NCI-H128 (cell line): ENCODE data around the gene AMBP.
"Not testable (repeated sequence)": the region's sequence is repeated elsewhere in the genome, so short reads cannot be mapped to it uniquely, and the experiment has no call there.

Source experiments
- DNase-seq: peaks from one replicate; lab custom pipeline; 2025; ENCODE audit not compliant: unreplicated experiment; lab: John Stamatoyannopoulos, UW

AMBP gene

DNA sequence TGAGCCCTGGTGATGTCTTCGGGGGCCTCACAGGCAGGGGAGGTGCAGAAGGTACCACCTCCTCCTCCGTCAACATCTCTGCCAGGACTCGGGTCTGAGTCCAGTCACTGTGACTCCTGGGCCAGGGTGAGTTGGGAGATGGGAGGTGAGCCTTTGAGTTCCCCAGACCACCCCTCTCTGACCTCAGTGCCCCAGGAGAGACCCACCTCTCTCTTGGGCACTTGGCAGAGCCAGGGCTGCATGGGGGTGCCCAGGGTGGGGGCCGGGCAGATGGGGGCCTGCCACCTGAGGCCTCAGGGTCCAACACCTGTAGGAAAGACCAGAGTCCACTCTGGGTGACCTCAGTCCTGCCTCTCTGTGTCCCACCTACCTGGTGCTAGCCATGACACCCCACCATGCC, 14.2 kb upstream of the AMBP start:
- DNase-seq: no peak

DNA sequence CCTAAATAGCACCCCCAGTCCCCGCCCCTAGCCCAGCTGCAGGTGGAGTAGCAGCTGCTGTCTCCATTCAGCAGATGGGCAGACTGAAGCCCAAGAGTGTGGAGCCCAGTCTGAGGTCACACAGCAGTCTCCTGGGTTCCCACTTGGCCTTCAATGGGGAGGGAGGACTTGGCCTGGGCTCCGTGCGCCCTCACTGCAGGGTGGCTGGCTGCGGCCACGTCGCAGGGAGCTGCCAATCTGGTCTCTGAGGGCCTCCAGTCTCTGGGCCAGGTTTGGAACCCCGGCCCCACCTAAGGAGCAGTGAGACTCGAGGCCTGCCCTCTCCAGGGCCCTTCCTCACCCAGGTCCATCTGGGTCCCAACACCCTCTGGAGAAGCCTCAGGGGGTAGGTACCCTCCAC, 13.6 kb upstream of the AMBP start:
- no peak for DNase-seq

DNA sequence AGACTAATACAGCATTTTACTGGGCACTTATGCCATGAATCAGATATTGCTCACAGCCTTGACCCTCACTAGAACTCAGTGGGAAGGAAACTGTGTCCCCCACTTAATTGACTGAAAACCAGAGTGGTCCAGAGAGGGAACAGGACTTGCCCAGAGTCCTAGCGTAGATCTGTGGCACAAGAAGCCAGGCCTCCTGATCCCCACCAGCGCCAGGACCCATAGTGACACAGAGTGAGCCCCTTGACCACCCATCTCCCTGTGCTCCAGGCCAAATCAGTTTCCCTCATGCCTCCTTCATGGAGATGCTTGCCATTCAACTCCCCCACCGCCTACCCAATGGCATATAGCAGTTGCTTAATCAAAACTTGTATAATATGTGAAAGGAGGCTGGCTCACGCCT, 12.7 kb upstream of the AMBP start:
- no peak for DNase-seq

DNA sequence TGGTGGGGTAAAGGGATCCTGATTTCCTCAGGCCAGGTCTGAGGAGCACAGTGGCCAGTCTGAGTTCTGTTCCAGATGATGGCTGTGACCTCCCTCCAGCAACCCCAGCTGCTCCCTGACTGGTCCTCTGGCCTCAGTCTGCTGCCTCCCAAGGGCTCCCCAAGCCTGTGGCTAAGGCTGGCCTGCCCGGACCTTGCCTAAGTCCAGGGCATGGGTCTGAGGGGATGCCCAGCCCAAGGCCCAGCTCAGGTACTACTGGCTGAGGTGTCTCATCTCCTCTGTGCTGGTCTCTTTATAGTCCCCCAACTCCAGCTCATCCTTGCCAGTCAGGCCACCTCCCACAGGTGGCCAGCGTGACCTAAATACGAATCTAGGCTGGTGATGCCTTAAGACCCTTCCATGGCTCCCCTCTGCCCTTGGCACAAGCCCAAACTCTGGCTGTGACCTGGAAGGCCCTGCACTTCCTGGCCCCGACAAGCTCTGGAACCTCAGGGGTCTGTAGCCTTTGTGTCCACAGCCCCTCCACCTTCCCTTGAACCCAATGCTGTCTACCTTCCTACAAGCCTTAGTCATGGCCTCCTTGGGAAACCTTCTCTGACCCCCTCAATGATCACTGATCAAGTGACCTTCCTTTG, 11.2 kb upstream of the AMBP start:
- DNase-seq: no peak

DNA sequence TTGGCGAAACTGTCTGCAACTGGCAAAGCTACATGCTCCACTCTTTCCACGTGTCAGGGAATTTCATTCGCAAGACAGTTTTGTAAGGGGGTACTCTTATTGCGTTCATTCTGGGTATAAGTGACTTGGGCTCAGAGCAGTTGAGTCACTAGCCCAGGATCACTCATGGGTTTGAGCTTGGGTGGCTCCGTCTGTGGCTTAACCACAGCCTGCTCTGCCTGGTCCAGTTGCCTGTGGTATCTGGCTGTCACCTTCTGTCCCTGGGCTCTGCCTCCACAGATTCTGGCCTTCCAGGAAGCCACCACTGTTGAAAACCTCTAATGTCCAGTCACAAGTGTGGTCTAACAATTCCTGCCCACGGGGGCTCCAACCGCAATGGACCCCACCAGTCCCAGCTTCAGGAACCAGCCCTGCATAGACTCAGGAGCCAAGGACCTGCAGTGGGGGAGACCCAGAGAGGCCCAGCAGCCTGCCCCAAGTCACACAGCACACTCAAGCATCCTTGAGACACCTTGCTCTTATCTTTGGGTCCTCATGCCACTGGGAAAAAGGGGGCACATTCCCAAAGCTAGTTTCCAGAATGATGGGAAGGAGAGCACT, 10.6 kb upstream of the AMBP start:
- DNase-seq: no peak

DNA sequence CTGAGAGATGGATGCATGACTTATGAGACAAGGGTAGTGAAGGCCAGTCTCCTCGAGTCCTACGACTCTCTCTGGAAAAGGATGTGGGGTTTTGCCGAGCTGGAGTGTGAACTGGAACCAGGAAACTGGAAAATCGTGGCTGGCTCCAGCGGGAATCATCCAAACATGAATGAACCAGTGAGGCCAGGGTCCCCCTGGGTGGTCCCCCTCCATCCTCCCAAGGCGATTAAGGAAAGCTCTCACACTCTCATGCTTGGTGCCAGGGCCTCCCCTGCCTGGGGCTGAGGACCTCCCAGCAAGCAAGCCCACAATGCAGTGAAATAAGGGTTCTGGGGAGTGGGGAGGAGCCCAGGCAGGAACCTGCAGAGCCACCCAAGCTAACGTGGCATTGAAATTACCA, 9.6 kb upstream of the AMBP start:
- DNase-seq: no peak

DNA sequence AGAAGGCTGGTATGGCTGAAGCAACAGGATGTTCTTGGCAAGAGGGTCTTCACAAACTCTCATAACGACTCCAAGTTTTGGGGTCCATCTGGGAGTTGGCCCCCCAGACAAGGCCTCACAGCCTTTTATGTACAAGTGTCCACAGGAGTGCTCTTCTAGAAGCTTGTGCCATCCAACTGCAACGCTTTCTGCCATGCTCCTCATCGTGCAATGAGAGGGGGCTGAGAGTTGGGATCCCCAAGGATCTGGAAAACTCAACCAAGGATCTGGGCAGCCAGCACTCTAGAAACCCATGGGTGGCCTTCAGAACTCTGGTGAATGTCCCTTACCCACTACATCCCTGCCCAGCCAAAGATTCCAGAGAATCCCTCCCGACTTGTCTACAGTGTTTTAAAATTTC, 8.5 kb upstream of the AMBP start:
- DNase-seq: no peak

DNA sequence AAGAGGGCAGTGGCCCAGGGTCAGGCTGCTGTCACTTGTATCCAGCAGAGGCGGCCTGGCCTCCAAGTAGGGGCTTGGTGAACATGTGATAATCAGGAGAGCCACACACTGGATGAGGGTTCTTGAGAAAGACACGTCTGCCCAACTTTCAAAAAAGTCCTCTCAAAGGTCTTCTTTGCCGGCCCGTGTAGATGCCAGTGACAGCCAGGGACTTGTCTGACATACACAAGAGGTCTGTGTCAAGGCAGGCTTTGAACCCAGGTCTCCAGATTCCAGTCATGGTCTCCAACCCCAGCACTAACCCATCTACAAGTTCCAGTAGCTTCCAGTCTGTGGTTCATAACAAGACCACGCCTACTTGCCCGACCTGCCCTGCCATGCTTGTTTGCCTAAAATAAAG, 7.9 kb upstream of the AMBP start:
- no peak for DNase-seq

DNA sequence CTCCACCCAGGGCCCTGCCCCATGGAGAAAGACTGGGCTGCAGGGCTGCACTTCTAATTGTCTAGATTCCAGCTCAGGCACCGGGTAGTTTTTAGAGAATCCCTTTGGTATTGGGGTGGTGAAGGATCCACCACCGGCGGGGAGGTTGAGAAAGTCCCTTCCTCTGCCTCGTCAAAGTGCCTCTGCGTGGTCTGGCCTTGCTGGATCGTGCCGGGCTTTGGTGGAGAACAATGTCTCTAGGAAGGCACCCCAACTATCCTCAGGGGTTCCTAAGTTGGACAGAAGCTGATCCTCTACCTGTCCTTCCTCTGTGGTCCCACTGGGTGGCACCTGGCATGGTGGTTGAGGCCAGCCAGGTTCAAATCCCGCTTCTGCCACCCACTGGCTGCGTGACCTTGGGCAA, 7.3 kb upstream of the AMBP start:
- DNase-seq: no peak

DNA sequence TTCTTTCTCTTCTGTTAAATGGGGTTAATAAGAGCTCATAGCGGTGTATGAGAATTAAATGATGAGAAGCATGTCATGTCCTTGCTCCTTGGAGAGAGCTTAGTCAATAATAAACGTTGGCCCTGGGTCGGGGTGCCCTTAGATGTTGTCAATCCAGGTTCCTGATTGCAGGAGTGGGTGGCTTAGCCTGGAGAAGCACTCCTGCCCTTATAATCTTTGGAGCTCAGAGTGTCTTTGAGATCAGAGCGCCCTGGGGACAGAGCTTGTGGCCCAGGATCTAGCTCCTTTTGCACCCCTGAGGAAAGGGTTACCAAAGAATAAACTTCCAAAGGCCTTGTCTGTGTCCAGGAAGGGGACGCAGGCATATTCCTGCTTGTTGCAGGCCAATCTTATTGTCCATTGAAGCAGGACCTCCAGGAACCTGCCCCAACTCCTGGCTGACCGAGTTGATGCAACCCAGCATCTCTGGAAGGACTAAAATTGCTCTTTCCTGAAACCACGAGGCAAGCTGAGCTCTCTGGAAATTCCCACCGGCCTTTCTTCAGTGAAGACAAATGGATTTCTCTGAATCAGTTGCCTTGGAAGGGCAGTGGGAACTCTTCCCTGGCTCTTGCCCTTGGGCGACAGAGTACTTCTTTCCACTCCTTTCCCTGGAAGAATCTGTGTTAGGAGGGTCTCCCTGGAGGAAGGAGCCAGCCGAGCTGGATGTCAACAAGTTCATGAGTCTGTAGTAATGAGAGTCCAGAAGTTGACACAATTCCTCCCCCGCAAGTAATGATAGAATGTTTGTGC, 6.4 kb upstream of the AMBP start:
- DNase-seq: no peak

DNA sequence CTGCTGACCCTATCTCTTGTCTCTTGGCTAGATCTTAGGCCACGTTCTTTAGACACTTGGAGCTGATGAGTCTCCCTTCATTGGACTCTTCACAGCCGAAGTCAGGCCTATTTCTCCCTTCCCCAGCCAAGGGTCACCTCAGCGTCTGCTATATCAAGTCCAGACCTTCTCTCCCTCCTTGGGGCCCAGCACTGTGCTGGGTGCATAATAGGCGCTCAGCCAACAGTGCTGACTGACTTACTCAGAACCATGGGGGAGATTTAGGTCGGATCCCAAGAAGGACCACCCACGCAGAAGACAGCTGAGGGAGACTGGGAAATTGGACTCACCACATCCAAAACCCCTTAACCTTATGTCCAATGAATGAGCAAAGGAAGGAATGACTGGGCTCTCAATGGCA, 5.6 kb upstream of the AMBP start:
- DNase-seq: no peak

DNA sequence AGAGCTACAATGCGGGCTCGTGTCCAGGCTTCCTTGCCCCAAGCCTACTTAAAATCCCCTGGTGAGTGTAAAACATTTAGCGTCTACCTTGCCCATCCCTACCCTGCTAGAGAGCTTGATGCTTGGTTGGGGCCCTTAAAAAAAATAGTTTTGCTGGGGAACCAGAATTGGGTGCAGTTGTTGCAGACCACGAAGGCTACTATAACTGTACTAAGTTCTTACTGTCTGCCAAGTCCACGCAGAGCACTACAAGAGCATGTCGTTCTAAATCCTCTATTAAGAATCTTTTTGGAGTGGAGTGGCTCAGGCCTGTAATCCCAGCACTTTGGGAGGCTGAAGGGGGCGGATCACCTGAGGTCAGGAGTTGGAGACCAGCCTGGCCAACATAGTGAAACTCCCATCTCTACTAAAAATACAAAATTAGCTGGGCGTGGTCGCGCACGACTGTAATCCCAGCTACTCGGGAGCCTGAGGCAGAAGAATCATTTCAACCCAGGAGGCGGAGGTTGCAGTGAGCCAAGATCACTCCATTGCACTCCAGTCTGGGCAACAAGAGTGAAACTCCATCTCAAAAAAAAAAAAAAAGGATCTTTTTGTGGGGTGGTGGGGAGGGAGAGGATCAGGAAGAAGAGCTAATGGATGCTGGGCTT, 4.8 kb upstream of the AMBP start:
- not testable (repeated sequence) for DNase-seq

DNA sequence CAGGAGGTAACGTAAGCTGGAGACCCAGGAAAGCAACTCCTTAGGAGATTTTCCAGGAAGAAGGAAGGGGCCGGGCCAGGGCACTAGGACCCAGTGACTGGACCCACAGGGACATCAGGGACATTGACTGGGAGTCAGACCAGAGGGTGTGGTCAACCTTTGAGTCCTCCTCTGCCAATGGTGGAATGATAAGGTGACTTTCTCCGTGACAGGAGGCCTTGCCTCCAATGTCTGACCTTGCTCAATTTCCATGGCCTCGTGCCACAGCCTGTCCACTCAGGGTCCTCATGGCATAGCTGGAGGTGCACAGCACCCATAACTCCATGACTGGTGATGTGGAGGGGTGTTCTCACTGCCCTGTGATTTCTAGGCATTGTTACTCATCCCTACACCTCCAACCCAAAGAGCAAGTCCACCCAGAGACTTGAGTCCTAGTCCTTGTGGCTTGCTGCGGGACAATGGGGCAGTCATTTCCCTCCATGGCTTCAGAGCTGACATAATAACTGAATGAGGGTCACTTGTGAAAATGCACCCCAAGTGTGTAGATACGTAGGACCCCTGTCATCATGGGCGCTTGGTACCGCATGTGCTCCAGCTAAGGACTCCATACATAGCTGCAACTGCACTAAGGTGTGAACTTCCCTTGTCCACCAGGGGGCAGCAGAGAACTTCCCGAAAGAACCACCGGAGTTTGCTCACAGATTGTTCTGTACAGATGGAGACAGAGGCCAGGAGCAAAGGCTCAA, 4.1 kb upstream of the AMBP start:
- DNase-seq: peak; percentile 79

DNA sequence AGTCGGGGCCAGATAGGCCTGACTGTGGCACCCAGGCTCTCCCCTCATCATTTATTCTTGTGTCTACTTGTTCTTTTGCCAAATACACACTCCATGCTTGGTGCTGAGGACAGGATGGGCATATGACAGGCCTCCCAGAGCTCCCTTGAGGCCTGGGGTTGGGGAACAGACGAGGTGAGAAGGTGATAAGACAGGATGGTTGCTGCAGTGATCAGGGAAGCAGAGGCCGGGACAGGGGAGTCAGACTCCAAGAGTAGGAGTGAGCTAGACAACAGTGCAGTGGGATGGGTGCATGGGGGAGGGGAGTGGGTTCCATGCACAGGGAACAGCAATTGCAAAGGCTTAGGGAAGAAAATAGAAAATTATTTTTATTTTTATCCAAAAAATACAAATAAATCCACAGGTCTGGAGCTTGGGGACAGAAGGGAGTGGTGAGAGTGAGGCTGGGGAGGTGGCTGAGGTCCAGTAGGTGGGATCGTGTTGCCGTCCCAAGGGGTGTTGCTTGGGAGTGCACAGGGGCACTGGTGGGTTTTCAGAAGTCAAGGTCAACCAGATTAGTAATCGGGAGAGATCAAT, 3.4 kb upstream of the AMBP start:
- no peak for DNase-seq

DNA sequence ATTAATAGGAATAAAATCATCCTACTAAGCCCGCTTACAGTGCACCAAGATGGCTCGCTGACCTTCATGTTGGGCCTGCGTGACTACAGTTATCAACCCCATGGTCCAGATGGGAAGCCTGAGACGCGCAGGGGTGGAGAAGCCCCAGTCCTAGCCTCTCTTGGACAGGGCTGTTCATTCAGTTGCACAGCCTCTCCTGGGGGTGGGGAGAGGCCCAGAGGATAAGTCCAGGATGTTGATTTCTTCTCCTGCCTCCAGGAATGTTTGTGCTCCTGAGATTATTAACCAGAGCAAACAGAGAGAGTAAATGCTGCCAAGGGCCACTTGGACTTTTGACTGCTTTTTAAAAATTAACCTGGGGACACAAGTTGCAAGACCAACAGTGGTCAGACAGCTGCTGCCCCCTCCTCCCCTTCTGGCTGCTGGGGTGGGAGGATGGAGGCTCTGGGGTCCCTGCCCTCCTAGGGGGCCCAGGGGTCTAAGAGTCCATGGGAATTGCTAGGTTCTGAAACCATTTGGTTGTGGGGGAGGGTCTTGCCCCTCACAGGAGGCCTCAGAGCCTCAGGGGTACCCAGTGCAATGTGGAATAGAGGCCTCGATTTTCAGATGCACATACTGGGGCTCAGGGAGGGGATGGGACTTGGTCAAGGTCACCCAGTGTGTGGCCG, 2.8 kb upstream of the AMBP start:
- DNase-seq: no peak

DNA sequence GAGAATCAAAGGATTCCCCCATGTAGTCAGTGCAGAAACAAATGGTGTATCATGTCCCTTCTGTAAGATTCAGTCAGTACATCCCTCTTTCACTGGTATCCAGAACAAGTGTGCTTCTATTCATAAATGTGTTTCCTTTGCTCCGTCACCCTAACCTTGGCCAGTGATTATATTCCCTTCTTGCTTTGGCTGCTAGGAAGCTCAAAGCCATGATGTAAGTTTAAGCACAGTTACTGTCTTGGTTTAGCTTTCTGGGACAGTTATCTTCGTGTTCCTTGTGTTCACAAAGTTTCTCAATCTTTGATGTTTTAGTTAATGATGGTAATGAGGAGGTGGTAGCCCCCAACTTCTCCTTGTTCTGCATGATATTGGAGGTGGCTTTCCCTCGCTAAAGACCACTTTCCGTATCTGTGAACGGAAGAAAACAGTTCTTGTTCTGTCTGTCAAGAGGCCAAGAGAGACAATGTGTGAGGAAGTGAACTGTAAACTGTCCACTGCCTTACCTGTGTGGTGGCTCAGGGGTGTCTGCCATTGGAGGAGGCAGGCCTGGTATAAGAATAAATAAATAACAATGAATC, 2.2 kb upstream of the AMBP start:
- no peak for DNase-seq

DNA sequence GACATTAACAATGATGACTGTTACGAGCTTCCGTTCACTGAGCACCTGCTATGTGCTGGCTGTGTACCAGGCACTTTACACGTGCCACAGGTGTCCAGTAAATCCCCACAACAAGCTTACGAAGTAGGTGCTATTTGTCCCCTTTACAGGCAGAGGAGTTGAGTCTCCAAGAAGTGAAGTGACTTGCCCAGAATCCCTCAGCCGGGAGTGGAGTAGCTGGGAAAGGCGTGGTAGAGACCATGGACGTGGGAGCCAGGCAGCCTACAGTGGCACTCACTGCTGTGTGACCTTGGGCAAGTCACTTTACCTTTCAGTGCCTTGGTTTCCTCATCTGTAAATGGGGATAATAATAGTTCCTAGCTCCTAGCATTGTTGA, 669 bp upstream of the AMBP start:
- DNase-seq: no peak

DNA sequence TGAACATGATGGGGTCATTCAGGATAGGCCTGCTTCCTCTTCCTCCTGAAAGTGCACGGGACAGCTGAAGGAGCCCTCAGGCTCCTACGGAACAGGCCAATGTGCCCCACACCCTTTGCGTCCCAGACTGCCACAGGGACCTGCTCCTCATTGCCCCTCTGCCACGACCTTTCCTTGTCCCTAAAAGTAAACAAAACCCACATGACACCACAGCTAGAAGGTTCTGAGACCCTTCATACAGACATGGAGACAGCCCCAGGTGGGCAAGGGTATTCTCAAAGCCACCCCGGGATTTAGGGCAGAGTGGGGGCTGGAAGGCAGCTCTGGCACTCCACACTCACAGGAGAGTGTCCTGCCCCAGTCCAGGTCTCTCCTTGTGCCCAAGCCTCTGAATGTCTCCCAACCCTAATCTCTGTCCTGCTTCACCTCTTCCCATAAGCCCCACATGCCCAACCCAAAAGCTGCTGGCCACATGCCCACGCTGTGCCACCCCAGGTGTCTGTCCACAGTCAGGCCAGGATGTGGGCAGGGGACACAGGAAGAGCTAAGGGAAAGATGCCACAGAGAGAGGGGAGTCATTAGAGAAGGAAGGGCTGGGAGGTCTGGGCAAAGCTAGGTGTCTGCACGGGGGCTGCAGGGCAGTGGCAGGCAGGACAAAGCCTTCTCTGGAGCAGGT, 800 bp downstream of the AMBP start:
- no peak for DNase-seq
